GM10248 (cell line): ENCODE results near the gene TBX18.

Experiments
- CTCF ChIA-PET: fragments of 300-600 bp; sonication (Branson Sonifier 250); formaldehyde crosslinking; extraction: SDS; loops from one replicate; lab custom pipeline; 2021; ENCODE audit warnings: antibody characterized with exemption; lab: Yijun Ruan, JAX
- POLR2A ChIA-PET: fragments of 350-650 bp; sonication (Branson Sonifier 250); formaldehyde crosslinking; extraction: SDS; loops from one replicate; lab custom pipeline; 2020; ENCODE audit warnings: antibody characterized with exemption; lab: Yijun Ruan, JAX
- DNase-seq: peaks from one replicate; pipeline ENCODE4 v3.0.0; 2012; ENCODE audit errors: extremely low spot score
- TF ChIP-seq, protein P1 (sequence below): IDR thresholded peaks from 2 replicates; pipeline ENCODE4 v1.5.1; 2012; ENCODE audit warnings: mild to moderate bottlenecking, low read depth; ENCODE audit errors: extremely low read depth, missing control alignments, control extremely low read depth

Gene TBX18

DNA sequence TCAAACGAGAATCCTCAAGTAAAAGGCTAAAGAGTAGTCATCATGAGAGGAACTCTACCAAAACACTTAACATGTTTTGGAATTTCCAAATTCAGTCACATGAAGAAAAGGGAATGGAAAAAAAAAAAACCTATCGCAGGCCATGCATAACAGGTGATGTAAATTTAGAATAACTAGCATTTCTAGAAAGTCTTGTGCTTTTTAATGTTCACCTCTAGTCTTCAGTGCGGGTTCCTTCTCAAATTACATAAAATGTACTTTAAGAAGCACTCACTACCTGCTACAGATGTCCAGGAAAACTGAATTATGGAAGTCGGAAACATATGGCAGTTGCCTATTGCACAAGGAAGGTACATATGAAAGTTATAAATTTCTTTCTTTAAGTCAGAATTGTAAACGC lies 6.1 kb upstream of the TBX18 start:
- TF ChIP-seq, protein P1, sequence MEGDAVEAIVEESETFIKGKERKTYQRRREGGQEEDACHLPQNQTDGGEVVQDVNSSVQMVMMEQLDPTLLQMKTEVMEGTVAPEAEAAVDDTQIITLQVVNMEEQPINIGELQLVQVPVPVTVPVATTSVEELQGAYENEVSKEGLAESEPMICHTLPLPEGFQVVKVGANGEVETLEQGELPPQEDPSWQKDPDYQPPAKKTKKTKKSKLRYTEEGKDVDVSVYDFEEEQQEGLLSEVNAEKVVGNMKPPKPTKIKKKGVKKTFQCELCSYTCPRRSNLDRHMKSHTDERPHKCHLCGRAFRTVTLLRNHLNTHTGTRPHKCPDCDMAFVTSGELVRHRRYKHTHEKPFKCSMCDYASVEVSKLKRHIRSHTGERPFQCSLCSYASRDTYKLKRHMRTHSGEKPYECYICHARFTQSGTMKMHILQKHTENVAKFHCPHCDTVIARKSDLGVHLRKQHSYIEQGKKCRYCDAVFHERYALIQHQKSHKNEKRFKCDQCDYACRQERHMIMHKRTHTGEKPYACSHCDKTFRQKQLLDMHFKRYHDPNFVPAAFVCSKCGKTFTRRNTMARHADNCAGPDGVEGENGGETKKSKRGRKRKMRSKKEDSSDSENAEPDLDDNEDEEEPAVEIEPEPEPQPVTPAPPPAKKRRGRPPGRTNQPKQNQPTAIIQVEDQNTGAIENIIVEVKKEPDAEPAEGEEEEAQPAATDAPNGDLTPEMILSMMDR = no peak
- ChIA-PET CTCF (interaction anchor here (1.4 kb wide), 1 partner anchor 27 kb away, joined by 3 read pairs; no protein-coding TSS in a partner anchor), POLR2A (no interaction called here)
- DNase-seq = no peak

DNA sequence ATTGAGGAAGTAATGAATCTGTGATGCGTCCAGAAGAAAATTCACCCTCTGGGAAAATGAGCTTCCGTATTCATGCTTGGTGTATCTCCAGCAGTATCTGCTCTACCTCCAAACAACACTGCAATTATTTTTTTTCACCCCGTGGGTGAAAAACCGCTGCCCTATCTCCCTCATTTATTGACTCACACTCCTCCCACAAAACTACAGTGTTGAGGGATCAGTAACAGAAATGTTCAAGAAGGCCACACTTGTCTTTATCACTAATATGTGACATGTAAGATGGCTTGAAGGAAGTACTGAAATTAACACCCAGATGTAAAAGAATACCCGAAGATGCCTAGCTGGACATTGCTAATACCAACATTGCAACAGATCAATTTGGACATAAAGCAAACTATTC lies 4.9 kb upstream of the TBX18 start:
- POLR2A ChIA-PET = no interaction called here
- DNase-seq = no peak
- CTCF ChIA-PET = interaction anchor here (1.3 to 1.4 kb wide), 3 partner anchors 7 to 26 kb away, joined by 3 to 4 read pairs (median 3); no protein-coding TSS in a partner anchor
- TF ChIP-seq, protein P1 = no peak

DNA sequence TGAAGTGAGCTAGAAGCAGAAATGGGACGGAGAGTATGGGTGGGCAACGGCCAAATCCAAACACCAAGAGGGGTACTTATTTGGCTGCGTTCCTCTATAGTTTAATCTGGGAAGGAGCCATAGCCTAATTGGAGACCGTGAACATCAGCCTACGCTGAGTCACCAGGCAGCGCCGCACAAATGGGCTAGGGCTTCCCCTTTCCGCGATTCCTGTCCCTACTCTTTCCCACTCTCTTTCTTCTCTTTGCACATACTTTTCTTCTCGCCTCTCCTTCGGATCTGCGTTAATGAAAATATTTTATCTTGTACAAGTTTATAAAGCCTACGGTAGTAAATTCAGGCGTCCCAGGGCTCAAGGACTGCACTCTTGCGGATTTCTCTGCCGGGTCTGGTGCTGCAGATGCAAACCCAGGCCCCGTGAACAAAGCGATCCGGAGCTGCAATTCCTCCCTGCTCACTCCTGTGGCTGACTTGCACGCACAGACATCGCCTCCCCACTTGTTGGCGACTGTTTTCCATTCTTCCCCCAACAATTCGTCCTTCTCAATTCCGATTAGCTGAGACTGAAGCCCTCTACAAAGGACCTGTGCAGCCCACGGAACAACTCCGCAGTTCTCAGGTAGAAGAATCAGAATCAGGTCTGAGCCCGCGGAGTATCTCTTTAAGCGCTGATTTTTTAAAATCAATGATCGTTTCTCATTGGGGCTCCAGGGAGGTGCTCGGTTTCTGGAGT lies 4.2 kb upstream of the TBX18 start:
- TF ChIP-seq, protein P1 = no peak
- DNase-seq = no peak
- ChIA-PET POLR2A (no interaction called here), CTCF (interaction anchor here (1.3 kb wide), 2 partner anchors 8 to 10 kb away, joined by 3 to 4 read pairs; no protein-coding TSS in a partner anchor)

DNA sequence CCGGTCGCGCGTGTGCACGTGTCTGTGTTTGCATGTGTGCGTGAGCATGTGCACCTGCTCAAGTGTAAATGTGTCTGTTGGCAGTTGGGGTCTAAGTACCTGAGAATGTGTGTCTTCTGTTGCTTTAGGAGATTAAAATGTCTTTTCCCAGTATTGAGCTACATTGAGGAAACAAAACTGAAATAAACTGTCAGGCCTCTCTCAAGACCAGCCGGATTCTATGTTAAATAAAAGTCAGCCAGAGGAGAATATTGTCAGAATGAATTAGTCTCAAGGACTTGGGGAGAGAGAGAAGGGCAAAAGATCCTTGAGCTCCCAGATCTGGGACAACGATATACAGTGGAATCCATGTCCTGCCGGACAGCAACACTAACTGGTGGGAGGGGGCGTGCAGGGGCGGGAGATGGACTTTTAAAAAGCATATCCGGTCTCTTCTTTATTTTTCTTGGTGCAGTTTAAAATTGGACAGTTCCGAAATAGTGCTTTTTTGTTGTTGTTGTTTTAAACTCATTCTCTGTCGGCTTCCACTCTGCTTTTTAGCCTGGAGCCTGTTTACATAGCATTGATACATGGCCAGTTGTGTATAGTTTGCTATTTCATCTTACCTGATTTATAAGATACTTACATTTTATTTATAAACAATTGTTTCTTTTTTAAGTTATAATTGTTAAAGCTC lies 3.3 kb upstream of the TBX18 start:
- POLR2A ChIA-PET = no interaction called here
- TF ChIP-seq, protein P1 = no peak
- no peak for DNase-seq
- CTCF ChIA-PET = interaction anchor here (1.3 kb wide), 1 partner anchor 9 kb away, joined by 3 read pairs; no protein-coding TSS in a partner anchor

DNA sequence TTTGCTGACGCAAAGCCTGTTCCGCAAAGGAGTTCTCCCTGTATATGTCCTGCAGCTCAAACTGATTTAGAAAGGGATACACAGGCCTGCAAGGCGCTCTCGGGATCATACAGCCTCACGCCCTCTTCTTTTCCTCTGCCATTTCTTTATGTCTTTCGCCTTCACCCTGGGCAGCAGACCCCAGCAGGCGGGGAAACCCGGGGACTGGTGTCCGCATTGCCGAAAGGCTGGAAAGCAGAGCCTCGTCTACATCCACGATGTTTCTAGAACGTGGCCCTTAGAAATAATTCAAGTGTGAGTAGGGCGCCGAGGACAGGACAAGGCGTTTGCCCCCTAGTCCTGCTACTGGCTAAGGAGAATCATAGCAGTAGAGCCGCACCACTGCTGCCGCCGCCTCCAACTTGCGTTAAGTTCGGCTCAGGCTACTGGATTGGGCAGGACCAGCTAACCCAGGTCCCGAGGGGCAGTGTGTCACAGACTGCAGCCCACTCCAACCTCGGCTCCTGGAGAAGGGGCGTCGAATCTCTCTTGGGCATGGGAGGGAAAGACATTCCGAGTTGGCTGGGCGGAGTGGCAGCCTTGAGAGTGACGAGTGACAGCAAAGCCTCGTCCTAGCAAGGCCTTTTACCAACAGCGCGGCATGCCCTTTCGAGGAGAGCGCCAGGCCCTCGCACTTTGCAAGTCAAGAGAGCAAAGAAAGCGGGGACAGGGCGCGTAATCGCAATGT lies 2.6 kb upstream of the TBX18 start:
- TF ChIP-seq, protein P1 = no peak
- ChIA-PET POLR2A (no interaction called here), CTCF (no interaction called here)
- no peak for DNase-seq

DNA sequence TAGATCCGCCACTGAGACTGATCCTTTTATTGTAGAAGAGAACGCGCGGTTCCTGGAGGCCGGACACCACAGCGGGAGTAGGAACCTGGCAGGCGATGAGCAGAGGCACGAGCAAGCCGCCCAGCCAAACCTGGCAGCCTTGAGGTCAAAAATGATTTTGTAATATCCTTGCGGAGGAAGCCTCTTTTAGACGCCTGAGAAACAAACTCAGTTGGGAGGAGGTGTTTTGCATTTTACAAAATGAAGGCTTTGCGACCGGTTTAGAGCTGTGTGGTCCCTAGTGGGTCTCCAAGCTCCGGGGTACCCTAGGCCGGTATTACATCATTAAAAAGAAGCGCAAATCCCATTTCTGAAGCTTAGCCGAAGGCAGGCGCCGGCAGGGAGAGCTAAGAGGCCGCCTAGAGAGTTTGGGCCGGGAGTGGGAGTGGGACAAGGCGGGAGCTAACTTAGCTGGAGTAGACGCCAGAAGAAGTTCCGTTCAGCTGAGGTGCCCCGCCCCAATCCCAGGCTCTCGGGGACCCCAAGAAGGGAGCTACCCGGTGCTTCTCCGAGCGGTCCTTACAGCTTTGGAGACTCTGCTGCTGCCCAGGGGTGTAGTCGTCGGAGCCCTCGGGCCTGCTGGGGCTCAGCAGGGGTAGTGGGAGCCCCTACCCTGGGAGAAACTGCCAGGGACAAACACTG lies 1.9 kb upstream of the TBX18 start:
- DNase-seq = no peak
- POLR2A ChIA-PET = no interaction called here
- TF ChIP-seq, protein P1 = no peak
- CTCF ChIA-PET = no interaction called here
